ENCODE data around the gene BCLAF1. TPM values are rescaled to one million over a fixed set of nuclear protein-coding genes. Genes with fewer than 3 reads are reported as not detected.

BCLAF1 gene
- total RNA-seq, 1 donor from 2014 or later, result 154 TPM

- no peak overlapping the region for H3K27ac Mint-ChIP-seq (ENCODE audit: unreplicated experiment)
- H3K4me3 Mint-ChIP-seq (ENCODE audit: unreplicated experiment), result no peak overlapping the region
- no peaks in the 10 kb centered on the region for H3K9me3 Mint-ChIP-seq (ENCODE audit: unreplicated experiment)
- Histone ChIP-seq H3K27me3 (ENCODE audit: insufficient read depth, low read length) (peaks cover 2% of the 10 kb centered on the region), H3K27ac (ENCODE audit: low read depth, low read length) (no peak overlapping the region), H3K36me3 (ENCODE audit: insufficient read depth, low read length) (no peaks in the 10 kb centered on the region), H3K4me2 (ENCODE audit: low read length) (no peak overlapping the region), H3K4me3 (ENCODE audit: insufficient read depth, low read depth, low read length) (no peak overlapping the region), H3K79me2 (ENCODE audit: insufficient read depth, low read length) (no peaks in the 10 kb centered on the region), H3K9me3 (ENCODE audit: insufficient read depth, low read depth, low read length) (no peaks in the 10 kb centered on the region), H3K9ac (ENCODE audit: low read length) (no peak overlapping the region), H3K4me1 (ENCODE audit: insufficient read depth, low read length) (no peaks in the 10 kb centered on the region), H2AFZ (ENCODE audit: low read depth, low read length) (no peak overlapping the region), H4K20me1 (ENCODE audit: insufficient read depth, low read length) (no peaks in the 10 kb centered on the region)
- FAIRE-seq (no peak), DNase-seq (ENCODE audit: low read depth) (no peak)
- TF ChIP-seq CTCF (IDR thresholded peaks at IDR 0.05; ENCODE audit: insufficient read depth, low read depth, low read length) (no peak), EZH2 (IDR thresholded peaks at IDR 0.05; ENCODE audit: insufficient read depth, low read length) (no peak)
- H3K36me3 Mint-ChIP-seq (ENCODE audit: low read depth, unreplicated experiment), result no peaks in the 10 kb centered on the region
- H3K4me1 Mint-ChIP-seq (ENCODE audit: low read depth, unreplicated experiment), result no peaks in the 10 kb centered on the region
- peaks cover 3% of the 10 kb centered on the region for H3K27me3 Mint-ChIP-seq (ENCODE audit: low read depth, unreplicated experiment)
Measured at GRCh38 chr6:136318676-136319075, 29.0 kb upstream of the BCLAF1 start.

GRCh38 chr6:136317971-136318370 lies 28.3 kb upstream of the BCLAF1 start:
- no peak overlapping the region for H3K27ac ChIP-seq (ENCODE audit: low read depth, low read length)
- no peaks in the 10 kb centered on the region for H3K9me3 ChIP-seq (ENCODE audit: insufficient read depth, low read depth, low read length)
- H4K20me1 ChIP-seq (ENCODE audit: insufficient read depth, low read length), result no peaks in the 10 kb centered on the region
- TF ChIP-seq CTCF (IDR thresholded peaks at IDR 0.05; ENCODE audit: insufficient read depth, low read depth, low read length), result no peak
- no peak for TF ChIP-seq EZH2 (IDR thresholded peaks at IDR 0.05; ENCODE audit: insufficient read depth, low read length)
- H3K36me3 ChIP-seq (ENCODE audit: insufficient read depth, low read length), result no peaks in the 10 kb centered on the region
- Mint-ChIP-seq H3K36me3 (ENCODE audit: low read depth, unreplicated experiment) (no peaks in the 10 kb centered on the region), H3K4me1 (ENCODE audit: low read depth, unreplicated experiment) (no peaks in the 10 kb centered on the region), H3K4me3 (ENCODE audit: unreplicated experiment) (no peak overlapping the region), H3K9me3 (ENCODE audit: unreplicated experiment) (no peaks in the 10 kb centered on the region), H3K27me3 (ENCODE audit: low read depth, unreplicated experiment) (peaks cover 3% of the 10 kb centered on the region), H3K27ac (ENCODE audit: unreplicated experiment) (no peak overlapping the region)
- no peak for FAIRE-seq
- no peak overlapping the region for H3K4me2 ChIP-seq (ENCODE audit: low read length)
- no peak overlapping the region for H3K4me3 ChIP-seq (ENCODE audit: insufficient read depth, low read depth, low read length)
- peak overlapping the region; percentile 76 for H2AFZ ChIP-seq (ENCODE audit: low read depth, low read length)
- no peak for DNase-seq (ENCODE audit: low read depth)
- H3K9ac ChIP-seq (ENCODE audit: low read length), result no peak overlapping the region
- peaks cover 2% of the 10 kb centered on the region for H3K27me3 ChIP-seq (ENCODE audit: insufficient read depth, low read length)
- no peaks in the 10 kb centered on the region for H3K4me1 ChIP-seq (ENCODE audit: insufficient read depth, low read length)
- no peaks in the 10 kb centered on the region for H3K79me2 ChIP-seq (ENCODE audit: insufficient read depth, low read length)

- Histone ChIP-seq H3K4me1 (ENCODE audit: insufficient read depth, low read length) (no peaks in the 10 kb centered on the region), H3K4me3 (ENCODE audit: insufficient read depth, low read depth, low read length) (no peak overlapping the region), H2AFZ (ENCODE audit: low read depth, low read length) (no peak overlapping the region), H3K4me2 (ENCODE audit: low read length) (no peak overlapping the region), H3K27ac (ENCODE audit: low read depth, low read length) (no peak overlapping the region), H3K27me3 (ENCODE audit: insufficient read depth, low read length) (peaks cover 2% of the 10 kb centered on the region), H3K36me3 (ENCODE audit: insufficient read depth, low read length) (no peaks in the 10 kb centered on the region), H3K9ac (ENCODE audit: low read length) (no peak overlapping the region), H3K9me3 (ENCODE audit: insufficient read depth, low read depth, low read length) (no peaks in the 10 kb centered on the region), H4K20me1 (ENCODE audit: insufficient read depth, low read length) (no peaks in the 10 kb centered on the region), H3K79me2 (ENCODE audit: insufficient read depth, low read length) (no peaks in the 10 kb centered on the region)
- Mint-ChIP-seq H3K9me3 (ENCODE audit: unreplicated experiment) (no peaks in the 10 kb centered on the region), H3K4me1 (ENCODE audit: low read depth, unreplicated experiment) (no peaks in the 10 kb centered on the region), H3K27ac (ENCODE audit: unreplicated experiment) (no peak overlapping the region), H3K36me3 (ENCODE audit: low read depth, unreplicated experiment) (no peaks in the 10 kb centered on the region), H3K27me3 (ENCODE audit: low read depth, unreplicated experiment) (peaks cover 3% of the 10 kb centered on the region), H3K4me3 (ENCODE audit: unreplicated experiment) (no peak overlapping the region)
- TF ChIP-seq EZH2 (IDR thresholded peaks at IDR 0.05; ENCODE audit: insufficient read depth, low read length) (no peak), CTCF (IDR thresholded peaks at IDR 0.05; ENCODE audit: insufficient read depth, low read depth, low read length) (peak; percentile 88)
- peak; percentile 29 for FAIRE-seq
- DNase-seq (ENCODE audit: low read depth), result peak; percentile 38
Measured at GRCh38 chr6:136317021-136317694, 27.5 kb upstream of the BCLAF1 start.

Data from astrocyte (in vitro differentiated cells and primary cell).